ENCODE measurements around the gene PPP2R5C. TPM values are rescaled to one million over a fixed set of nuclear protein-coding genes. Genes with fewer than 3 reads are reported as not detected.

The PPP2R5C gene
- total and polyA plus RNA-seq, 2 of the 8 experiments (the other 6 are each of a cell fraction or from before 2014, with no cell fraction given), result 49.6 to 95.9 TPM

GRCh38 chr14:101775826-101776225 is 14.3 kb downstream of the PPP2R5C start (continued):
- TF ChIP-seq ASH2L (IDR thresholded peaks at IDR 0.05; ENCODE audit: low read length) (no peak), POLR2AphosphoS5 (IDR thresholded peaks at IDR 0.05; ENCODE audit: low read depth, low read length) (no peak), JUND (IDR thresholded peaks at IDR 0.05; ENCODE audit: low read length) (no peak), JUN (IDR thresholded peaks at IDR 0.05; ENCODE audit: low read depth, low read length) (no peak)
- TF ChIP-seq, protein P1, sequence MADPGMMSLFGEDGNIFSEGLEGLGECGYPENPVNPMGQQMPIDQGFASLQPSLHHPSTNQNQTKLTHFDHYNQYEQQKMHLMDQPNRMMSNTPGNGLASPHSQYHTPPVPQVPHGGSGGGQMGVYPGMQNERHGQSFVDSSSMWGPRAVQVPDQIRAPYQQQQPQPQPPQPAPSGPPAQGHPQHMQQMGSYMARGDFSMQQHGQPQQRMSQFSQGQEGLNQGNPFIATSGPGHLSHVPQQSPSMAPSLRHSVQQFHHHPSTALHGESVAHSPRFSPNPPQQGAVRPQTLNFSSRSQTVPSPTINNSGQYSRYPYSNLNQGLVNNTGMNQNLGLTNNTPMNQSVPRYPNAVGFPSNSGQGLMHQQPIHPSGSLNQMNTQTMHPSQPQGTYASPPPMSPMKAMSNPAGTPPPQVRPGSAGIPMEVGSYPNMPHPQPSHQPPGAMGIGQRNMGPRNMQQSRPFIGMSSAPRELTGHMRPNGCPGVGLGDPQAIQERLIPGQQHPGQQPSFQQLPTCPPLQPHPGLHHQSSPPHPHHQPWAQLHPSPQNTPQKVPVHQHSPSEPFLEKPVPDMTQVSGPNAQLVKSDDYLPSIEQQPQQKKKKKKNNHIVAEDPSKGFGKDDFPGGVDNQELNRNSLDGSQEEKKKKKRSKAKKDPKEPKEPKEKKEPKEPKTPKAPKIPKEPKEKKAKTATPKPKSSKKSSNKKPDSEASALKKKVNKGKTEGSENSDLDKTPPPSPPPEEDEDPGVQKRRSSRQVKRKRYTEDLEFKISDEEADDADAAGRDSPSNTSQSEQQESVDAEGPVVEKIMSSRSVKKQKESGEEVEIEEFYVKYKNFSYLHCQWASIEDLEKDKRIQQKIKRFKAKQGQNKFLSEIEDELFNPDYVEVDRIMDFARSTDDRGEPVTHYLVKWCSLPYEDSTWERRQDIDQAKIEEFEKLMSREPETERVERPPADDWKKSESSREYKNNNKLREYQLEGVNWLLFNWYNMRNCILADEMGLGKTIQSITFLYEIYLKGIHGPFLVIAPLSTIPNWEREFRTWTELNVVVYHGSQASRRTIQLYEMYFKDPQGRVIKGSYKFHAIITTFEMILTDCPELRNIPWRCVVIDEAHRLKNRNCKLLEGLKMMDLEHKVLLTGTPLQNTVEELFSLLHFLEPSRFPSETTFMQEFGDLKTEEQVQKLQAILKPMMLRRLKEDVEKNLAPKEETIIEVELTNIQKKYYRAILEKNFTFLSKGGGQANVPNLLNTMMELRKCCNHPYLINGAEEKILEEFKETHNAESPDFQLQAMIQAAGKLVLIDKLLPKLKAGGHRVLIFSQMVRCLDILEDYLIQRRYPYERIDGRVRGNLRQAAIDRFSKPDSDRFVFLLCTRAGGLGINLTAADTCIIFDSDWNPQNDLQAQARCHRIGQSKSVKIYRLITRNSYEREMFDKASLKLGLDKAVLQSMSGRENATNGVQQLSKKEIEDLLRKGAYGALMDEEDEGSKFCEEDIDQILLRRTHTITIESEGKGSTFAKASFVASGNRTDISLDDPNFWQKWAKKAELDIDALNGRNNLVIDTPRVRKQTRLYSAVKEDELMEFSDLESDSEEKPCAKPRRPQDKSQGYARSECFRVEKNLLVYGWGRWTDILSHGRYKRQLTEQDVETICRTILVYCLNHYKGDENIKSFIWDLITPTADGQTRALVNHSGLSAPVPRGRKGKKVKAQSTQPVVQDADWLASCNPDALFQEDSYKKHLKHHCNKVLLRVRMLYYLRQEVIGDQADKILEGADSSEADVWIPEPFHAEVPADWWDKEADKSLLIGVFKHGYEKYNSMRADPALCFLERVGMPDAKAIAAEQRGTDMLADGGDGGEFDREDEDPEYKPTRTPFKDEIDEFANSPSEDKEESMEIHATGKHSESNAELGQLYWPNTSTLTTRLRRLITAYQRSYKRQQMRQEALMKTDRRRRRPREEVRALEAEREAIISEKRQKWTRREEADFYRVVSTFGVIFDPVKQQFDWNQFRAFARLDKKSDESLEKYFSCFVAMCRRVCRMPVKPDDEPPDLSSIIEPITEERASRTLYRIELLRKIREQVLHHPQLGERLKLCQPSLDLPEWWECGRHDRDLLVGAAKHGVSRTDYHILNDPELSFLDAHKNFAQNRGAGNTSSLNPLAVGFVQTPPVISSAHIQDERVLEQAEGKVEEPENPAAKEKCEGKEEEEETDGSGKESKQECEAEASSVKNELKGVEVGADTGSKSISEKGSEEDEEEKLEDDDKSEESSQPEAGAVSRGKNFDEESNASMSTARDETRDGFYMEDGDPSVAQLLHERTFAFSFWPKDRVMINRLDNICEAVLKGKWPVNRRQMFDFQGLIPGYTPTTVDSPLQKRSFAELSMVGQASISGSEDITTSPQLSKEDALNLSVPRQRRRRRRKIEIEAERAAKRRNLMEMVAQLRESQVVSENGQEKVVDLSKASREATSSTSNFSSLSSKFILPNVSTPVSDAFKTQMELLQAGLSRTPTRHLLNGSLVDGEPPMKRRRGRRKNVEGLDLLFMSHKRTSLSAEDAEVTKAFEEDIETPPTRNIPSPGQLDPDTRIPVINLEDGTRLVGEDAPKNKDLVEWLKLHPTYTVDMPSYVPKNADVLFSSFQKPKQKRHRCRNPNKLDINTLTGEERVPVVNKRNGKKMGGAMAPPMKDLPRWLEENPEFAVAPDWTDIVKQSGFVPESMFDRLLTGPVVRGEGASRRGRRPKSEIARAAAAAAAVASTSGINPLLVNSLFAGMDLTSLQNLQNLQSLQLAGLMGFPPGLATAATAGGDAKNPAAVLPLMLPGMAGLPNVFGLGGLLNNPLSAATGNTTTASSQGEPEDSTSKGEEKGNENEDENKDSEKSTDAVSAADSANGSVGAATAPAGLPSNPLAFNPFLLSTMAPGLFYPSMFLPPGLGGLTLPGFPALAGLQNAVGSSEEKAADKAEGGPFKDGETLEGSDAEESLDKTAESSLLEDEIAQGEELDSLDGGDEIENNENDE (IDR thresholded peaks at IDR 0.05; ENCODE audit: insufficient replicate concordance, low read length), result no peak
